Activated CD4-positive, alpha-beta T cell treated with anti-CD3 and anti-CD28 coated beads, Interleukin-10, Interleukin-2, amounts not matched to agents 100 ng/mL and 50 ng/mL, durations not matched to agents 16 hours and 8 hours (primary cell): ENCODE results near the gene CRTC1.
"Not testable (repeated sequence)": the region's sequence is repeated elsewhere in the genome, so short reads cannot be mapped to it uniquely, and the experiment has no call there.

Experiments used
- DNase-seq: peaks from one replicate; pipeline ENCODE4 v3.0.0-alpha.2; 2020

The CRTC1 gene

GRCh38 chr19:18704054-18704453 lies 20.6 kb downstream of the CRTC1 start:
- DNase-seq, result no peak

- DNase-seq, result no peak
Observed at GRCh38 chr19:18704971-18705370, 21.5 kb downstream of the CRTC1 start.

- no peak for DNase-seq
Observed at GRCh38 chr19:18708452-18709231, 25.2 kb downstream of the CRTC1 start.

- DNase-seq, result no peak
Observed at GRCh38 chr19:18709546-18709945, 26.1 kb downstream of the CRTC1 start.

- no peak for DNase-seq
Observed at GRCh38 chr19:18710186-18710585, 26.7 kb downstream of the CRTC1 start.

GRCh38 chr19:18710996-18711751 lies 27.7 kb downstream of the CRTC1 start:
- no peak for DNase-seq

- DNase-seq, result no peak
Observed at GRCh38 chr19:18711893-18712292, 28.4 kb downstream of the CRTC1 start.

- no peak for DNase-seq
Observed at GRCh38 chr19:18712981-18713380, 29.5 kb downstream of the CRTC1 start.

- no peak for DNase-seq
Observed at GRCh38 chr19:18713550-18714117, 30.2 kb downstream of the CRTC1 start.

GRCh38 chr19:18715416-18715815 lies 31.9 kb downstream of the CRTC1 start:
- no peak for DNase-seq

- no peak for DNase-seq
Observed at GRCh38 chr19:18716857-18717256, 33.4 kb downstream of the CRTC1 start.

- no peak for DNase-seq
Observed at GRCh38 chr19:18717601-18718000, 34.1 kb downstream of the CRTC1 start.

GRCh38 chr19:18718015-18718526 lies 34.6 kb downstream of the CRTC1 start:
- no peak for DNase-seq

- no peak for DNase-seq
Observed at GRCh38 chr19:18718846-18719458, 35.5 kb downstream of the CRTC1 start.

- no peak for DNase-seq
Observed at GRCh38 chr19:18719541-18719940, 36.1 kb downstream of the CRTC1 start.

- no peak for DNase-seq
Observed at GRCh38 chr19:18723871-18724377, 40.4 kb downstream of the CRTC1 start.

GRCh38 chr19:18725841-18726770 lies 42.6 kb downstream of the CRTC1 start:
- no peak for DNase-seq

GRCh38 chr19:18726846-18727245 lies 43.4 kb downstream of the CRTC1 start:
- DNase-seq, result no peak

- not testable (repeated sequence) for DNase-seq
Observed at GRCh38 chr19:18727602-18728001, 44.1 kb downstream of the CRTC1 start.

- no peak for DNase-seq
Observed at GRCh38 chr19:18729933-18730530, 46.6 kb downstream of the CRTC1 start.

GRCh38 chr19:18730885-18731513 lies 47.5 kb downstream of the CRTC1 start:
- no peak for DNase-seq
